GM23338 (cell line): ENCODE measurements around the gene GALK1.

Experiments
- CREB1 ChIP-seq: fragments of 250-450 bp; sonication (Bioruptor Pico); IDR thresholded peaks from 2 replicates; pipeline ENCODE4 v1.5.0; 2020; ENCODE audit warnings: low read depth, mild to moderate bottlenecking, moderate library complexity
- TF ChIP-seq, protein P1 (sequence below), 2 experiments: fragments of 200-600 bp in 1 of 2; sonication (generic) in 1 of 2; conservative IDR thresholded peaks; 2 replicates each; pipeline versions ENCODE4 v1.5.1 to v1.6.1; 2016 to 2017; ENCODE audit warnings: antibody characterized with exemption in 2 of 2, low read depth in 2 of 2, mild to moderate bottlenecking in 2 of 2, moderate library complexity in 1 of 2

DNA sequence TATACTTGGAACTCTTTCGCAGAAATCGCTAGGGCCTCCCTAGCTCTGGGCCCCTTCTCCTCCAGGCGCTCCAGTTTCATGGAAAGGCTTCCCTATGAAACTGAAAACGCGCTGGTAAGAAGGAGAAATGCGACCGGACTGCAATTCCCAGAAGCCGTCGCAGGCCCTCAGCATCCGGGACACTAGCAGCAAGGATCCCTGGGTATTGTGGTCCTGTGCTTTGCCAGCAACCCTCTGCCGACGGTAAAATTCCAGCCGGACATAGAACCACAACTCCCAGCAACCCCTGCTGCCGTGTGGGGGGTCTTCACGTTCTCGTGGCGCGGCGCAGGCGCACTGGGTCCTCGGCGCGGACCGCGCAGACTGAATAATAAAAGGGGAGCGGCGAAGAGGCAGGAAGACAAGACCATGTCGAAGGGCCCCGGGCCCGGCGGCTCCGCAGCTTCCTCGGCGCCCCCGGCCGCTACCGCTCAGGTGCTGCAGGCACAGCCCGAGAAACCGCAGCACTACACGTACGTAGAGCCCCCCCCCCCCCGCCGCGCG, 19.6 kb upstream of the GALK1 start, which contains the start of gene UNK:
- TF ChIP-seq CREB1 (CRISPR knock-in tag) = peak; percentile 90; the same call in 1 of the 2 replicates
- TF ChIP-seq, protein P1, sequence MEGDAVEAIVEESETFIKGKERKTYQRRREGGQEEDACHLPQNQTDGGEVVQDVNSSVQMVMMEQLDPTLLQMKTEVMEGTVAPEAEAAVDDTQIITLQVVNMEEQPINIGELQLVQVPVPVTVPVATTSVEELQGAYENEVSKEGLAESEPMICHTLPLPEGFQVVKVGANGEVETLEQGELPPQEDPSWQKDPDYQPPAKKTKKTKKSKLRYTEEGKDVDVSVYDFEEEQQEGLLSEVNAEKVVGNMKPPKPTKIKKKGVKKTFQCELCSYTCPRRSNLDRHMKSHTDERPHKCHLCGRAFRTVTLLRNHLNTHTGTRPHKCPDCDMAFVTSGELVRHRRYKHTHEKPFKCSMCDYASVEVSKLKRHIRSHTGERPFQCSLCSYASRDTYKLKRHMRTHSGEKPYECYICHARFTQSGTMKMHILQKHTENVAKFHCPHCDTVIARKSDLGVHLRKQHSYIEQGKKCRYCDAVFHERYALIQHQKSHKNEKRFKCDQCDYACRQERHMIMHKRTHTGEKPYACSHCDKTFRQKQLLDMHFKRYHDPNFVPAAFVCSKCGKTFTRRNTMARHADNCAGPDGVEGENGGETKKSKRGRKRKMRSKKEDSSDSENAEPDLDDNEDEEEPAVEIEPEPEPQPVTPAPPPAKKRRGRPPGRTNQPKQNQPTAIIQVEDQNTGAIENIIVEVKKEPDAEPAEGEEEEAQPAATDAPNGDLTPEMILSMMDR (conservative IDR thresholded peaks at IDR 0.05; ENCODE audit: low read depth in 2 of 2) = no peak
